Measurements from ENCODE around the gene ELAC1.
"Not testable (repeated sequence)": the region's sequence is repeated elsewhere in the genome, so short reads cannot be mapped to it uniquely, and the experiment has no call there.

ELAC1 gene

GRCh38 chr18:50973367-50974126, 5.7 kb downstream of the ELAC1 start:
- no peak for DNase-seq

GRCh38 chr18:50977037-50977760, 9.4 kb downstream of the ELAC1 start:
- no peak for DNase-seq

GRCh38 chr18:50981381-50981780, 13.5 kb downstream of the ELAC1 start:
- DNase-seq: no peak

- DNase-seq: no peak
These were observed 14.4 kb downstream of the ELAC1 start for GRCh38 chr18:50982086-50982801.

- DNase-seq: no peak
These were observed 15.0 kb downstream of the ELAC1 start for GRCh38 chr18:50982802-50983179.

- DNase-seq: no peak
These were observed 18.7 kb downstream of the ELAC1 start for GRCh38 chr18:50986360-50987087.

GRCh38 chr18:50987261-50987660, 19.4 kb downstream of the ELAC1 start:
- DNase-seq: no peak

GRCh38 chr18:50989711-50990110, 21.9 kb downstream of the ELAC1 start:
- no peak for DNase-seq

- no peak for DNase-seq
These were observed 24.5 kb downstream of the ELAC1 start for GRCh38 chr18:50992351-50992762.

GRCh38 chr18:50994031-50994430, 26.2 kb downstream of the ELAC1 start:
- no peak for DNase-seq

- not testable (repeated sequence) for DNase-seq
These were observed 35.3 kb downstream of the ELAC1 start for GRCh38 chr18:51003174-51003573.

- no peak for DNase-seq
These were observed 38.4 kb downstream of the ELAC1 start for GRCh38 chr18:51006061-51006818.

GRCh38 chr18:51006948-51007789, 39.3 kb downstream of the ELAC1 start:
- no peak for DNase-seq

- DNase-seq: no peak
These were observed 39.9 kb downstream of the ELAC1 start for GRCh38 chr18:51007790-51008139.

- no peak for DNase-seq
These were observed 41.2 kb downstream of the ELAC1 start for GRCh38 chr18:51009072-51009471.

GRCh38 chr18:51010218-51010617, 42.4 kb downstream of the ELAC1 start:
- no peak for DNase-seq

- DNase-seq: no peak
These were observed 43.9 kb downstream of the ELAC1 start for GRCh38 chr18:51011709-51012108.

GRCh38 chr18:51012441-51012840, 44.6 kb downstream of the ELAC1 start:
- DNase-seq: no peak

- no peak for DNase-seq
These were observed 45.4 kb downstream of the ELAC1 start for GRCh38 chr18:51013259-51013658.

GRCh38 chr18:51017140-51017879, 49.5 kb downstream of the ELAC1 start:
- no peak for DNase-seq

GRCh38 chr18:51020536-51020935, 52.7 kb downstream of the ELAC1 start:
- no peak for DNase-seq
